Large intestine (tissue), 3 donors: ENCODE results near the gene NOP9. TPM values are rescaled to one million over a fixed set of nuclear protein-coding genes. Genes with fewer than 3 reads are reported as not detected.
A peak's percentile ranks its signal among the peaks of the same experiment; 100 is the strongest.

Experiments used
- DNase-seq, 2 donors: peaks; one replicate each; pipeline versions ENCODE4 v3.0.0 to v3.0.0-alpha.2; 2013
- H3K27ac ChIP-seq: one replicate; pipeline ENCODE4 v1.5.1; 2013; ENCODE audit warnings: low read length
- H3K27me3 ChIP-seq: 2 replicates; pipeline ENCODE4 v1.6.1; 2013; ENCODE audit warnings: low read length; ENCODE audit not compliant: control insufficient read depth, insufficient read depth
- H3K36me3 ChIP-seq: 2 replicates; pipeline ENCODE4 v1.6.1; 2013; ENCODE audit warnings: low read length; ENCODE audit not compliant: control insufficient read depth, insufficient read depth
- H3K4me1 ChIP-seq: one replicate; pipeline ENCODE4 v1.6.1; 2013; ENCODE audit warnings: low read length; ENCODE audit not compliant: control insufficient read depth, insufficient read depth
- H3K4me3 ChIP-seq: one replicate; pipeline ENCODE4 v1.5.1; 2013; ENCODE audit warnings: low read length
- H3K9me3 ChIP-seq: one replicate; pipeline ENCODE4 v1.6.1; 2013; ENCODE audit warnings: mild to moderate bottlenecking, low read depth, low read length, moderate library complexity; ENCODE audit not compliant: control insufficient read depth
- WGBS: methylation state at CpG from one replicate; pipeline ENCODE4 v1.1.5; 2013; ENCODE audit warnings: low lambda C conversion rate; ENCODE audit not compliant: insufficient coverage; 5-methylcytosine and 5-hydroxymethylcytosine counted together
- polyA plus RNA-seq: library from polyadenylated mRNA; unstranded; fragments of 120-200 nt; gene quantifications from one replicate; pipeline ENCODE4 v1.2.1, GENCODE V29; 2013

Gene NOP9
- polyA plus RNA-seq, 1 donor = 20.9 TPM

DNA sequence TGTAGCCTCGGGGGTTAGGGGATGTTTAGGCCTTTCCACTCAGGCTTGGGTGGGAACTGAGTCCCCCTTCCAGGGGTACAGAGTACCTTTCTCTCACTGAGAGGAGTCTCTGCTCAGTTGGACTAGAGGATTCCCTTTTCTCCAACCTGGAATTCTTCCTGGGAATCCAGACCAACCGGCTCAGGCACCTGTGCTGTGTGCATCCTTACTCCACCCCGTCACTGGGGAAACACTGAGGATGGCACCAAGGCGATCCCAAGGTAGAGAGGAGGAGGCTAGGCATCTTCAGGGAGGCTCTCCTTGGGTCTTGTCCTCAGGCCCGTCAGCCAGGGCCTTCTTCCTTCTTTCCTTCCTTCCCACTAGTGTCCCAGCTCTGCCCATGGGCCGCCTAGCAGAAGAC is 35.8 kb upstream of the NOP9 start:
- Histone ChIP-seq H3K9me3 (no peaks in the 10 kb centered on the region), H3K4me1 (no peaks in the 10 kb centered on the region), H3K27me3 (no peaks in the 10 kb centered on the region), H3K36me3 (peaks cover 30% of the 10 kb centered on the region), H3K27ac (no peak overlapping the region), H3K4me3 (no peak overlapping the region)
- no peak for DNase-seq
- WGBS = 67% methylated on average over 1 of the region's 6 CpGs

DNA sequence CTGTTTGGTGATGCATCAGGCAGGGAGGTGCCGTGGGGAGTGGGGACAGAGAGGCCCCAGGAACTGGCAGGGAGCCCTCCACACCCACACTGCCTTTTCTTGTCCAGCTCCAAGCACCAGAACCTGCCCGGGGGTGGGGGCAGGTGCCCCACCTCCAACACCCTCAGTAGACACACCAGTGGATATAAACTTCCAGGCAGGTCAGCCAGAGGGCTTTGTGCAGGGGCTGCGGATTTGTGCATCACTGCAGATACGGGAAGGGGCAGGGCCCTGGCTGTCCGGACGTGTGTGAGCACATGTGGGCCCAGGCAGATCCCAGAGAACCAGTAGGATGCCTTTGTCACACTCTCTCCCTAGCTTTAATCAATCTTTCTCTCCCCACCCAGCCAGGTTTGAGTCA is 35.4 kb upstream of the NOP9 start:
- H3K4me1 ChIP-seq = no peaks in the 10 kb centered on the region
- WGBS = no CpG with 5 or more reads among the region's 6 CpGs
- H3K4me3 ChIP-seq = no peak overlapping the region
- no peaks in the 10 kb centered on the region for H3K27me3 ChIP-seq
- DNase-seq = no peak
- no peak overlapping the region for H3K27ac ChIP-seq
- H3K36me3 ChIP-seq = peaks cover 34% of the 10 kb centered on the region
- no peaks in the 10 kb centered on the region for H3K9me3 ChIP-seq

DNA sequence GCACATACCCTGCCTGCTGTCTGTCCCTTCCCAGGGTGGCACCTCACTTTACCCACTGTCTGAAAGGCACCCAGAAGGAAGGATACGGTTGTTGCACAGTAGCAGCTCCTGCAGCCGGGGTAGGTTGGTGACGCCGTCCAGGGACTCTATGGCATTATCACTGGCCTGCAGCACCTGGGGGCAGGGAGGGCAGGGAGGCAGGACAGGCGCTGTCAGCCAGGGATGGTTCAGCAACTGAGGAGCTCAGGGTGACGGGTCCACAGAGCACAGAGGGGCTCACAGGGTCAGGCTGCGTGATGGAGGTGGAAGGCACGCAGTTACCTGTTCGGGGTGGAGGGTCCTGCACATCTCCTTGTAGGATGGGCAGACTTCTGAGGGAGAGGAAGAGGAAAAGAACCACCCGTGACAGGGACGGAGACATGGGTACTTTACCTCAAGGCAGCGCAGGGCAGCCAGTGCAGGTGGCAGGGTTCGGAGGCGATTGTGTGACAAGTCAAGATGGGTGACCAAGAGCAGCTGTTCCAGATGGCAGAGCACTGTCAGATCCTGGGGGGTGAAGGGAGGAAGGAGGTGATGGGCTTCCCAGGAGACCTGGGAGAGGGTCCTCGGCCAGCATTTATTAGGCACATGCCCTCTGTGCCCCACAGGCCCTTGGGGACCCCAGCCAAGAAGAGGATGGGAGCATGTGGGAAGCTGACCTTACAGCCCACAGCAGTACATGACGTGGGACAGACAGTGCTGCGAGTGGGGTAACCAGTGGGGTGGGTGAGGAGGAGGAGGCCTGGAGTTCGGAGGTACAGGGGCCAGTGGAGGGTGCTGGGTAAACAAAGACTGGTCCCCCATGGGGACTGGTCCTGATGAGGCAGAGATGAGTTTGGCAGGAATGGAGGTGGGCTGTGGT is 33.1 kb upstream of the NOP9 start:
- peaks cover 4% of the 10 kb centered on the region for H3K4me1 ChIP-seq
- H3K9me3 ChIP-seq = no peaks in the 10 kb centered on the region
- H3K36me3 ChIP-seq = peaks cover 39% of the 10 kb centered on the region
- H3K27me3 ChIP-seq = no peaks in the 10 kb centered on the region
- H3K4me3 ChIP-seq = no peak overlapping the region
- no CpG with 5 or more reads among the region's 18 CpGs for WGBS
- DNase-seq = no peak
- H3K27ac ChIP-seq = no peak overlapping the region

DNA sequence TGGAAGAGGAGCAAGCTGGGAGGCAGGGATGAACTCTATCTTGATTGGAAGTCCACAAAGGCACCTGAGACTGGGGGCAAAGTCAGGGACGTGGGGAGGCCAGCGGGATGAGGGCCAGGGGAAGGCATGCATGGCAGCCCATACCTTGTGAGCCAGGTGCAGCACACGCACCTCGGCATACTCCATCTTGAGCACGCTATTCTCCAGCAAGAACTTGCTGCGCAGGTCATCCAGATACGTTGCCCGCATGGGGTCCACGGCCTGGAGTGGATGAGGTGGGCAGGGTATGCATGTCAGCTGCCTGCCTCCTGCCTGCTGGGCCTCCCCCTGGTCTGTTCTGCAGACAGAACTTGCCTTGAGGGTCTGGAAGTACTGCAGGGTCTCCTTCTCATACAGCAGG is 32.1 kb upstream of the NOP9 start:
- peaks cover 39% of the 10 kb centered on the region for H3K36me3 ChIP-seq
- no peak for DNase-seq
- H3K27me3 ChIP-seq = no peaks in the 10 kb centered on the region
- H3K27ac ChIP-seq = no peak overlapping the region
- H3K4me3 ChIP-seq = no peak overlapping the region
- no peaks in the 10 kb centered on the region for H3K9me3 ChIP-seq
- peaks cover 9% of the 10 kb centered on the region for H3K4me1 ChIP-seq
- WGBS = no CpG with 5 or more reads among the region's 9 CpGs

- peaks cover 39% of the 10 kb centered on the region for H3K36me3 ChIP-seq
- no peak overlapping the region for H3K4me3 ChIP-seq
- H3K4me1 ChIP-seq = peaks cover 9% of the 10 kb centered on the region
- H3K27me3 ChIP-seq = no peaks in the 10 kb centered on the region
- WGBS = no CpG with 5 or more reads among the region's 9 CpGs
- DNase-seq = no peak
- no peak overlapping the region for H3K27ac ChIP-seq
- no peaks in the 10 kb centered on the region for H3K9me3 ChIP-seq
Measured at GRCh38 chr14:24268225-24268624, 31.4 kb upstream of the NOP9 start.

DNA sequence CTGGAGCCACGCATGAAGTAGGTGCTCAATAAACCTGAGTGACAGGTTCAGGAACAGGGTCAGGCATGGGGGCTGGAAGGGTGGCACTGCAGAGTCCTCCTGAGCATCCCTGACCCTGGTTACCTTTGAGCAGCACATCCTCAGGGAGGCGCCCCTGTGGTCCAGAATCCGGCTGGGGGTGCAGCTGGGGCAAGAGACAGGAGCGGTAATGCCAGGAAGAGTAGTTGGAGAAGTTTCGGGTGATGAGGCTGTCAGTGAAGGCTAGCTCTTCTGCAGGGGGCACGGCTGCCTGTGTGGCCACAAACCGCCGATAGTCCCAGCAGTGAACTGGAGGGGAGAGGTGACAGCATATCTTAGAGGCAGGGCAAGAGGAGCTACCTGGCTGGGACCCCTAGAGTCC is 30.3 kb upstream of the NOP9 start:
- no CpG with 5 or more reads among the region's 8 CpGs for WGBS
- Histone ChIP-seq H3K4me3 (no peak overlapping the region), H3K9me3 (no peaks in the 10 kb centered on the region), H3K36me3 (peaks cover 39% of the 10 kb centered on the region), H3K27ac (no peak overlapping the region), H3K27me3 (no peaks in the 10 kb centered on the region), H3K4me1 (peaks cover 9% of the 10 kb centered on the region)
- DNase-seq = no peak

GRCh38 chr14:24269910-24270536 is 29.6 kb upstream of the NOP9 start:
- no peak overlapping the region for H3K27ac ChIP-seq
- no peaks in the 10 kb centered on the region for H3K9me3 ChIP-seq
- H3K4me3 ChIP-seq = no peak overlapping the region
- 100% methylated on average over 1 of the region's 14 CpGs for WGBS
- H3K36me3 ChIP-seq = peaks cover 39% of the 10 kb centered on the region
- H3K27me3 ChIP-seq = no peaks in the 10 kb centered on the region
- peaks cover 9% of the 10 kb centered on the region for H3K4me1 ChIP-seq
- DNase-seq = no peak

- no peak for DNase-seq
- WGBS = no CpG with 5 or more reads among the region's 13 CpGs
- H3K27me3 ChIP-seq = no peaks in the 10 kb centered on the region
- peaks cover 37% of the 10 kb centered on the region for H3K36me3 ChIP-seq
- peak overlapping the region; percentile 81 for H3K27ac ChIP-seq
- peaks cover 9% of the 10 kb centered on the region for H3K4me1 ChIP-seq
- H3K9me3 ChIP-seq = no peaks in the 10 kb centered on the region
- H3K4me3 ChIP-seq = peak overlapping the region; percentile 65
Measured at GRCh38 chr14:24270537-24271133, 29.0 kb upstream of the NOP9 start.

- H3K27me3 ChIP-seq = no peaks in the 10 kb centered on the region
- H3K4me3 ChIP-seq = peak within 1 kb of the TSS; percentile 65
- peaks cover 9% of the 10 kb centered on the region for H3K4me1 ChIP-seq
- WGBS = no CpG with 5 or more reads among the region's 61 CpGs
- peak; percentile 95 for DNase-seq
- H3K27ac ChIP-seq = peak within 1 kb of the TSS; percentile 81
- peaks cover 33% of the 10 kb centered on the region for H3K36me3 ChIP-seq
- no peaks in the 10 kb centered on the region for H3K9me3 ChIP-seq
Measured at GRCh38 chr14:24271134-24271833, 28.4 kb upstream of the NOP9 start, which contains the start of gene RABGGTA. TSS of gene RABGGTA (minus strand) at chr14:24271597. CDS start at chr14:24271115, 482 bp downstream.

- Histone ChIP-seq H3K36me3 (peaks cover 28% of the 10 kb centered on the region), H3K27me3 (no peaks in the 10 kb centered on the region), H3K9me3 (no peaks in the 10 kb centered on the region), H3K27ac (peak overlapping the region; percentile 29), H3K4me1 (peaks cover 9% of the 10 kb centered on the region), H3K4me3 (peak overlapping the region; percentile 65)
- no peak for DNase-seq
- WGBS = 0% methylated on average over 1 of the region's 3 CpGs
Measured at GRCh38 chr14:24271834-24272263, 27.8 kb upstream of the NOP9 start.
